HCT116 (cell line): ENCODE data around the gene HOXD11. TPM values are rescaled to one million over a fixed set of nuclear protein-coding genes. Genes with fewer than 3 reads are reported as not detected.

Source experiments
- ATAC-seq: fragments of 200-7000 bp; cut with Tn5 transposase; 2 replicates; pipeline ENCODE4 v1.9.1; 2020; ENCODE audit warnings: mild to moderate bottlenecking, moderate library complexity
- BruUV-seq: library from RNA; stranded (reverse); fragments of 400-500 nt; replicated peaks from 2 replicates; lab custom pipeline; 2021; lab: Mats Ljungman, UMichigan
- CTCF ChIA-PET: fragments of 300-600 bp; sonication (Branson Sonifier 250); formaldehyde crosslinking; loops from one replicate; lab custom pipeline; 2021; ENCODE audit warnings: antibody characterized with exemption; lab: Charles Lee
- POLR2A ChIA-PET: fragments of 300-600, 350-600 bp; sonication (Branson Sonifier 250); formaldehyde crosslinking; loops from one replicate; lab custom pipeline; 2021; ENCODE audit warnings: antibody characterized with exemption; lab: Charles Lee
- RAD21 ChIA-PET, 2 experiments: fragments of 300-600 bp; sonication (Branson Sonifier 250); formaldehyde crosslinking; loops; one replicate each; lab custom pipeline; 2023; ENCODE audit warnings: low total read pairs in 2 of 2; ENCODE audit not compliant: uncharacterized antibody in 2 of 2, unreplicated experiment in 2 of 2, low non-redundant PET in 1 of 2; lab: Charles Lee
- DNase-seq: peaks from one replicate; pipeline ENCODE4 v3.0.0-alpha.2; 2010; ENCODE audit warnings: low read depth, low spot score
- H2AFZ ChIP-seq: fragments of 200-600 bp; shearing (Covaris generic), sonication (generic); 2 replicates; pipeline ENCODE4 v1.6.1; 2017; ENCODE audit warnings: low read depth, mixed run types, mixed read lengths, antibody characterized with exemption, low read length; ENCODE audit not compliant: poor library complexity, severe bottlenecking
- H3K27ac ChIP-seq: 2 replicates; pipeline ENCODE4 v1.5.1; 2012; ENCODE audit warnings: low read depth, low read length
- H3K27me3 ChIP-seq: fragments of 200-600 bp; sonication (generic); 2 replicates; pipeline ENCODE4 v1.6.1; 2016; ENCODE audit warnings: mixed run types, low read length, mixed read lengths; ENCODE audit not compliant: insufficient read depth
- H3K36me3 ChIP-seq, 2 experiments: fragments of 200-500 bp in 1 of 2; fragments of 200-600 bp in 1 of 2; sonication (Bioruptor generic) in 1 of 2; sonication (generic) in 1 of 2; 2 replicates each; pipeline versions ENCODE4 v1.5.1 to v1.6.1; 2014 to 2016; ENCODE audit warnings: low read length in 2 of 2, inconsistent platforms in 1 of 2, mixed read lengths in 1 of 2, mixed run types in 1 of 2; ENCODE audit not compliant: insufficient read depth in 2 of 2, control insufficient read depth in 1 of 2
- H3K4me1 ChIP-seq, 2 experiments: fragments of 200-600 bp in 1 of 2; sonication (generic) in 1 of 2; 2 replicates each; pipeline versions ENCODE4 v1.5.1 to v1.6.1; 2012 to 2017; ENCODE audit warnings: low read length in 2 of 2, inconsistent platforms in 1 of 2, mild to moderate bottlenecking in 1 of 2, mixed read lengths in 1 of 2, mixed run types in 1 of 2, moderate library complexity in 1 of 2; ENCODE audit not compliant: insufficient read depth in 2 of 2, control insufficient read depth in 1 of 2
- H3K4me2 ChIP-seq: fragments of 200-600 bp; sonication (generic); 2 replicates; pipeline ENCODE4 v1.6.1; 2017; ENCODE audit warnings: mixed run types, low read length, mixed read lengths
- H3K4me3 ChIP-seq, 2 experiments: fragments of 200-600 bp in 1 of 2; sonication (generic) in 1 of 2; replicated peaks in 1 of 2; 2 replicates each; pipeline ENCODE4 v1.5.1; 2011 to 2016; ENCODE audit warnings: low read length in 2 of 2, control low read depth in 1 of 2, low read depth in 1 of 2, mild to moderate bottlenecking in 1 of 2, mixed read lengths in 1 of 2, mixed run types in 1 of 2
- H3K79me2 ChIP-seq: fragments of 200-600 bp; sonication (generic); 2 replicates; pipeline ENCODE4 v1.6.1; 2017; ENCODE audit warnings: mild to moderate bottlenecking, mixed run types, low read length, moderate library complexity, mixed read lengths; ENCODE audit not compliant: insufficient read depth
- H3K9ac ChIP-seq: fragments of 200-600 bp; sonication (generic); 2 replicates; pipeline ENCODE4 v1.6.1; 2016; ENCODE audit warnings: low read length, mixed read lengths
- H3K9me2 ChIP-seq: fragments of 200-600 bp; sonication (generic), shearing (Covaris generic); 2 replicates; pipeline ENCODE4 v1.6.1; 2017; ENCODE audit warnings: mixed run types, mild to moderate bottlenecking, moderate library complexity; ENCODE audit not compliant: insufficient read depth
- H3K9me3 ChIP-seq, 2 experiments: fragments of 200-500 bp in 1 of 2; fragments of 200-600 bp in 1 of 2; sonication (Bioruptor generic) in 1 of 2; sonication (generic) in 1 of 2; 2 replicates each; pipeline ENCODE4 v1.6.1; 2014 to 2017; ENCODE audit warnings: low read length in 2 of 2, mixed read lengths in 2 of 2, inconsistent platforms in 1 of 2, low read depth in 1 of 2, mild to moderate bottlenecking in 1 of 2, mixed run types in 1 of 2, moderate library complexity in 1 of 2; ENCODE audit not compliant: control insufficient read depth in 1 of 2, insufficient read depth in 1 of 2
- H4K20me1 ChIP-seq: fragments of 200-600 bp; sonication (generic), shearing (Covaris generic); 2 replicates; pipeline ENCODE4 v1.6.1; 2017; ENCODE audit warnings: mixed run types, mild to moderate bottlenecking, moderate library complexity; ENCODE audit not compliant: insufficient read depth
- ATF3 ChIP-seq: IDR thresholded peaks from 2 replicates; pipeline ENCODE4 v1.6.1; 2012
- CEBPB ChIP-seq: IDR thresholded peaks from 2 replicates; pipeline ENCODE4 v1.6.1; 2012; ENCODE audit warnings: low read depth
- EGR1 ChIP-seq: IDR thresholded peaks from 2 replicates; pipeline ENCODE4 v1.6.1; 2012; ENCODE audit warnings: low read depth
- ELF1 ChIP-seq: IDR thresholded peaks from 2 replicates; pipeline ENCODE4 v1.6.1; 2012; ENCODE audit warnings: low read depth, borderline replicate concordance
- EZH2phosphoT487 ChIP-seq: fragments of 200-600 bp; IDR thresholded peaks from 2 replicates; pipeline ENCODE4 v1.6.1; 2018; ENCODE audit warnings: antibody characterized with exemption, borderline replicate concordance
- FOSL1 ChIP-seq: IDR thresholded peaks from 2 replicates; pipeline ENCODE4 v1.6.1; 2012; ENCODE audit warnings: low read depth
- JUND ChIP-seq: IDR thresholded peaks from 2 replicates; pipeline ENCODE4 v1.6.1; 2012
- RAD21 ChIP-seq: IDR thresholded peaks from 2 replicates; pipeline ENCODE4 v1.6.1; 2012; ENCODE audit warnings: low read depth, mild to moderate bottlenecking
- REST ChIP-seq: IDR thresholded peaks from 2 replicates; pipeline ENCODE4 v1.6.1; 2012; ENCODE audit warnings: low read depth
- SP1 ChIP-seq: IDR thresholded peaks from 2 replicates; pipeline ENCODE4 v1.6.1; 2012; ENCODE audit warnings: low read depth
- TCF7L2 ChIP-seq: IDR thresholded peaks from 2 replicates; pipeline ENCODE4 v1.7.0; 2011; ENCODE audit warnings: borderline replicate concordance, inconsistent platforms; ENCODE audit not compliant: insufficient read depth, insufficient read length; ENCODE audit errors: extremely low read depth
- ZBTB33 ChIP-seq: IDR thresholded peaks from 2 replicates; pipeline ENCODE4 v1.6.1; 2011; ENCODE audit warnings: mild to moderate bottlenecking, low read length, moderate library complexity; ENCODE audit not compliant: insufficient replicate concordance; ENCODE audit errors: extremely low read depth
- ZNF274 ChIP-seq: fragments of 200-500 bp; sonication (Bioruptor generic); IDR thresholded peaks from 2 replicates; pipeline ENCODE4 v1.6.1; 2014; ENCODE audit warnings: mild to moderate bottlenecking, low read depth, low read length, inconsistent platforms
- intact Hi-C: fragments of 100-400 bp; cut with micrococcal nuclease; formaldehyde crosslinking; loops from 2 replicates; pipeline ENCODE4 v1.10.0; 2022
- total RNA-seq: library from RNA; stranded (reverse); gene quantifications from one replicate; pipeline ENCODE4 v1.2.1, GENCODE V29; 2021; ENCODE audit not compliant: unreplicated experiment
- TF ChIP-seq, protein P1 (sequence below), 3 experiments: fragments of 200-600 bp in 1 of 3; sonication (generic) in 1 of 3; IDR thresholded peaks in 2 of 3; conservative IDR thresholded peaks in 1 of 3; 2 replicates each; pipeline ENCODE4 v1.5.1; 2012 to 2017; ENCODE audit warnings: low read depth in 2 of 3, low read length in 2 of 3, antibody characterized with exemption in 1 of 3, borderline replicate concordance in 1 of 3, control low read depth in 1 of 3, mild to moderate bottlenecking in 1 of 3, mixed read lengths in 1 of 3, mixed run types in 1 of 3, moderate library complexity in 1 of 3; ENCODE audit not compliant: insufficient read depth in 1 of 3

HOXD11 gene
- total RNA-seq, 1 experiment from 2014 or later: not detected

- no peaks in the 10 kb centered on the region for H4K20me1 ChIP-seq
- no peak within 1 kb of the TSS for H3K4me3 ChIP-seq
- no peaks in the 10 kb centered on the region for H3K27me3 ChIP-seq
- ChIA-PET POLR2A (no interaction called here), RAD21 (no interaction called here), CTCF (no interaction called here)
- TF ChIP-seq REST: no peak
- TF ChIP-seq ZBTB33: no peak
- no peak for TF ChIP-seq SP1
- TF ChIP-seq RAD21: no peak
- no peak for TF ChIP-seq TCF7L2
- no peak for TF ChIP-seq EZH2phosphoT487
- no peak for TF ChIP-seq ATF3
- TF ChIP-seq, protein P1, sequence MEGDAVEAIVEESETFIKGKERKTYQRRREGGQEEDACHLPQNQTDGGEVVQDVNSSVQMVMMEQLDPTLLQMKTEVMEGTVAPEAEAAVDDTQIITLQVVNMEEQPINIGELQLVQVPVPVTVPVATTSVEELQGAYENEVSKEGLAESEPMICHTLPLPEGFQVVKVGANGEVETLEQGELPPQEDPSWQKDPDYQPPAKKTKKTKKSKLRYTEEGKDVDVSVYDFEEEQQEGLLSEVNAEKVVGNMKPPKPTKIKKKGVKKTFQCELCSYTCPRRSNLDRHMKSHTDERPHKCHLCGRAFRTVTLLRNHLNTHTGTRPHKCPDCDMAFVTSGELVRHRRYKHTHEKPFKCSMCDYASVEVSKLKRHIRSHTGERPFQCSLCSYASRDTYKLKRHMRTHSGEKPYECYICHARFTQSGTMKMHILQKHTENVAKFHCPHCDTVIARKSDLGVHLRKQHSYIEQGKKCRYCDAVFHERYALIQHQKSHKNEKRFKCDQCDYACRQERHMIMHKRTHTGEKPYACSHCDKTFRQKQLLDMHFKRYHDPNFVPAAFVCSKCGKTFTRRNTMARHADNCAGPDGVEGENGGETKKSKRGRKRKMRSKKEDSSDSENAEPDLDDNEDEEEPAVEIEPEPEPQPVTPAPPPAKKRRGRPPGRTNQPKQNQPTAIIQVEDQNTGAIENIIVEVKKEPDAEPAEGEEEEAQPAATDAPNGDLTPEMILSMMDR (IDR thresholded peaks at IDR 0.05 in 2 of 3, conservative IDR thresholded peaks at IDR 0.05 in 1 of 3; ENCODE audit: borderline replicate concordance in 1 of 3, insufficient read depth in 1 of 3, low read depth in 2 of 3, low read length in 2 of 3): no peak
- no peak for TF ChIP-seq CEBPB
- no peak for TF ChIP-seq ZNF274
- no peak for TF ChIP-seq JUND
- no peak for TF ChIP-seq FOSL1
- TF ChIP-seq ELF1: no peak
- no peak for TF ChIP-seq EGR1
- H3K79me2 ChIP-seq: no peaks in the 10 kb centered on the region
- no peaks in the 10 kb centered on the region for H3K36me3 ChIP-seq
- no peak within 1 kb of the TSS for H3K27ac ChIP-seq
- H3K4me2 ChIP-seq: no peak within 1 kb of the TSS
- no peaks in the 10 kb centered on the region for H3K9me2 ChIP-seq
- peaks cover 0 to 5% of the 10 kb centered on the region in 2 experiments; a peak in 1 of 4 replicates for H3K4me1 ChIP-seq
- DNase-seq (no peak), ATAC-seq (no peak)
- H3K9ac ChIP-seq: no peak within 1 kb of the TSS
- no TSS peak for BruUV-seq
- H3K9me3 ChIP-seq: no peaks in the 10 kb centered on the region
- intact Hi-C loops: no loop called here
- no peak within 1 kb of the TSS for H2AFZ ChIP-seq
Measured at GRCh38 chr2:176122683-176123410, 15.8 kb downstream of the HOXD11 start, which contains the start of gene HOXD9. Gene HOXD9 (plus strand): TSS chr2:176122719. CDS start chr2:176122769, 50 bp downstream.
